ENCODE measurements around the gene SEMA3F.

Gene SEMA3F

DNA sequence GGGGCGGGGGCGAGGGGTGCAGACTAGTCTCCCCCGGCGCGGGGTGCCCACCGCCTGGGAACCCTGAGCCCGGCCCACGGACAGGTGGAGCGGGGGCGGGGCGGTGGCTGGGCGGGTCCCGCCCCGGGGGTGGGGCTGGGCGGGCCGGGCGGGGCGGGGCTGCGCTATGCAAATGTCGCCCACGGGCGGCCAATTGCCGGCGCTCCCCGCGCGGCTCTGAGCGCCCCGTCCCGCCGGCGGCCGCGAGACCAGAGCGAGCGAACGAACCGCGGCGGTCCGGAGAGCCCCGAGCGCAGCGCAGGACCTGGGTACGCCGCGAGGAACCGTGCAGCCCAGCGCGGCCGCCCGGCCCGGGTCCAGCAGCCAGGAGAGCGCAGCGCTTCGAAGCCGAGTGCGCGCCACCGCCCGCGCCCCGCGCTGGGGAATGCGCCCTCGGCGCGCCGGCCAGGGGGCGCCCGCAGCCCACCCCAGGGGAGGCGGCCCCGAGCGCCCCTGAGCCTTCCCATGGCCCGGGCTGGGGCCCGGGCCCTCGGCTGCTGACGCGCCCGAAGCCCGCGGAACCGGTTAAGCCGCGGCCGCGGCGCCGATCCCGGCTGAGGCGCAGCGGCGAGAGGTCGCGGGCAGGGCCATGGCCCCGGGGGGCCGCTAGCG, at the start of gene SEMA3F:
SEMA3F (plus strand) TSS at position 485 of the 651 bp plus-strand sequence. CDS start 4,299 bp downstream, outside the sequence.
- DNase-seq, result peak; percentile 52

- DNase-seq, result no peak
These were observed 43.4 kb upstream of the SEMA3F start for GRCh38 chr3:50111757-50112156.

GRCh38 chr3:50112462-50112861, 42.7 kb upstream of the SEMA3F start:
- DNase-seq, result no peak

- DNase-seq, result no peak
These were observed 38.0 kb upstream of the SEMA3F start for GRCh38 chr3:50117120-50117519.

DNA sequence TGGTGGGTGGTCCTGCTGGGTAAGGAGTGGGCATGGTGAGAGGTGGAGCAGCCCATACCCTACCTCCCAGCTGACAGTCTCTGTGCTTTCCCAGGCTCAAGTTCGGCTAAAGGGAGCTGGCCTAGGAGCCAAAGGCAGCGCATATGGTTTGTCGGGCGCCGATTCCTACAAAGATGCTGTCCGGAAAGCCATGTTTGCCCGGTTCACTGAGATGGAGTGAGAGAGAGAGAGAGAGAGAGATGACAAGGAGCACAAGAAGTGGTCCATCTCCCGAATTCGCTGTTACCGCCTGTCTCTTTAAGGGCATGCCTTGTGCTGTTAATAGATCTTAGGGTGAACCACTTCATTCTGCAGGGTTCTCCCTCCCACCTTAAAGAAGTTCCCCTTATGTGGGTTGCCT, 36.9 kb upstream of the SEMA3F start:
- DNase-seq, result no peak

GRCh38 chr3:50119786-50120185, 35.3 kb upstream of the SEMA3F start:
- no peak for DNase-seq

- DNase-seq, result no peak
These were observed 34.6 kb upstream of the SEMA3F start for GRCh38 chr3:50120364-50121071.

- peak; percentile 68 for DNase-seq
These were observed 33.8 kb upstream of the SEMA3F start for GRCh38 chr3:50121072-50122032.

DNA sequence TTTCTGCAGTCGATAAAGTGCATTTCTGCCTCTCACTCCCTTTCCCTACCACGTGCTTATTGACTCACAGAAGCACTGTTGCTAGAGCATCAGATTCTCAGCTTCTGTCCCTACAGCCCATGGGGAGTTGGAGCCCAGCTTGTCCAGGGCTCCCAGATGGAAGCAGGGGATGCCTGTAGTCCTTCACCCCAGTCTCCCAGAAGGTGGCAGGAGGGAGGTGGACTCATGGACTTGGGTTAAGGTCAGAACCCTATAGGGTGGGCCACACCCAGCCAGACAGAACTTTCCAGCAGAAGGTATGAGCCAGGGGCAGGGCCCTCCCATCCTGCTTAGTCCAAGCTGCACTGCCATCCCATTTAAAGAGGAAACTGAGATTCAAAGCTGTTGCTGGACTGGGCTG, 33.1 kb upstream of the SEMA3F start:
- no peak for DNase-seq

DNA sequence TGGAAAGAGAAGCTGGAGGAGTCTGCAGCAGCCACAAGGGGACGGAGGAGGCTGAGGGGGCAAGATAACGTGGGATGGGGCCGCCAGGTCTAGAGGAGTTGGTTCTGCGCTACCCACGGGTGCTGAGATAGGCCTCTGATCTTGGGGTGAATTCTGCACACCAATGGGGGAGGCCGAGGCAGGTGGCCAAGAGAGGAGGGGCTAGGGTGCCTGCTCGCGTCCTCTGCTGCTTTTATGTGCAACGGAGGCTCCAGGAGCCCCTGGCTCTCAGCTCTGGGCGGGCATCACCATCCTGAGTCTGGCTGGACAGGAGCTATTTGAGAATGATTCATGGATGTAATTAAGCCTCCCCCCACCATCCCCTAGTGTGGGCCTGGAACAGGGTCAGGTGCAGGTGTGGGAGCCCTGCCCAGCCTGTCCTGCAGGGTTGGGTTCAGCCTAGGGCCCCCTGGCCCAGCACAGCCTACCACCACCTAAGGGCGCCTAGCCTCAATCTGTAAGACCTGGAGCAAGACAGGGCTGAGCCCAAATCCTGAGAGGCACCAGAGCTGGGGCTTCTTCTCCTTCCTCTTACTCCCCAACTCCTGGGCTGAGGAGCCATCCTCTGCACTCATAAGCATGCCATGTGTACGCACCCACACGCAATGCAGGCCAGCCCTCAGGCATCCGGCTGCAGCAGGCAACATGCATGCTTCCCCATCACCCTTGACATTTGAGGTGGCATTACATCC, 32.3 kb upstream of the SEMA3F start:
- no peak for DNase-seq

DNA sequence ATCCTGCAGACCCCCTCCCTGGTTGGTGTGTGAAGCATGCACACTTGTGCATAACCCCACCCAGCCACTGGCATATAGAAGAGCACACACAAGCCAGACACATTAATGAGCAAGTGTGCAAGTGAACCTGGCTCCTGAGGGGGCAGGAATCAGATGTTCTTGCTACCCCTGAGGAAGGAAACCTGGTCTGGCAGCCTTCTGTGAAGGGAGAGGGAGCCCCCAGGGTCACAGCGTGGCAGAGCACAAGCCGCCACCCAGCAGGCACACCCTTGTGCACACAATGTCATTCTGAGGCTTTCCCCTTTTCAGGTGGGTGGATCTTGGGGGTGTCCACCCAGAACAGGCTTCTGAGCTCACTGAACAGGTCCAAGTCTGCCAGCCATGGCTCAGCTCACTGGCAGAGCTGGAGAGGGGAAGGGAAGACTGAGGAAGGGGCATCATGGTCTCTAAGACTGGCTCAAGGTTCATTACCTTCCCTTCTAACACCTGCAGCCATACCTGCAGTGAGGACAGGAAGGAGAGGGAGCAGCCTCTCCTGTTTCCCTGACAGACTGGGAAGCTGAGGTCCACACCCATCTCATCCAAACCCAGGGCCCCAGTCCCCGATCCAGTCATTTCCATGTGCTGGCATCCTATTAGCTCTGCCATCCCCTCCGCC, 31.6 kb upstream of the SEMA3F start:
- no peak for DNase-seq

DNA sequence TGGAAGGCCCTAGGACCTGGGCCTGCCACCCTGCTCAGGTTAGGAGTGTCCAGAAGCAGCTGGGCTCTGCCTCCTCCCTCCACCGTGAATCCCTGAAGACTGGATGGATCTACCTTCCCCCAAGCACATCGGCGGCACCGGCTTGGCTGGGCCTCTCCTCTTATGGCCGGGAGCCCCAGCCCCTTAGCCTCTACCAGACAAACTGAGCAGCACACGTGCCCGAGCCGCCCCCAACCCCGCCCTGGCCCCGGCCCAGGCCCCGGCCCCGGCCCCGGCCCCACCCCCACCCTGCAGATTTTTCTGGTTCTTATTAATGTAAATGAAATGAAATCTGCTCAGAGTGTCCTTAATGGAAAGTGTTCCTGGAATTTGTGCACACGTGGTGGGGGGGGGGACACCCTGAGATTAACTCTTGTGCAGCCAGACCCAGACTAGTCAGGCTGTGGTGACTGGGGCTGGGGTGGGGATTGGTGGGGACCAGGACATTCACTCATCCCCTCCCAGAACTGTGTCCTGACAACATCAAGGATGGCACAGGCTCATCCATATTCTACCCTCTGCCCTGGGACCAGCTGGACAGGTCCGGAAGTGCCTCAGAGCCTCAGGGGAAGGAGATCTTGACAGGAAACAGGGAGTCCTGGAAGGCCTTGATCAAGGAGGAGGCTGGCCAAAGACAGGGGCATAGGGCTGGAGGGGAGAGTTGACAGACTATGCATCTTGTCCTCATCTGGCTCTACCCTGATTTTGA, 30.9 kb upstream of the SEMA3F start:
- DNase-seq, result no peak

DNA sequence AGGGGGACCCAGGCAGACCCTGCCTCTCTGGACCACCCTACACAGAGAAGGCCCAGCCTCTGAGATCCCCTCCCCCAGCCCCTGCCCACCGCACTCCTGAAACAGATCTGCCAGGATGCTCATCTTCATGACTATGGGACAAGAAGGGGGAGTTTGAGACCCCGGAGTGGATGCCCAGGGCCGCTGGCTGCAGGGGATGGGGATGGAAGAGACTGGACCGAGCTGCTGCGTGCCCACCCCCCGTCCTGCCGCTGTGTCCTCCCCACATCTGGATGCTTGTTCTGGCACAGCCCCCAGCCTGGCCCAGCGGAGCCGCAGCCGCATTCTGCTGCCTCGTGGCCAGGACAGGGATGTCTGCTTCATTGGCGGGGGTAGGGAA, 30.3 kb upstream of the SEMA3F start:
- DNase-seq, result no peak

DNA sequence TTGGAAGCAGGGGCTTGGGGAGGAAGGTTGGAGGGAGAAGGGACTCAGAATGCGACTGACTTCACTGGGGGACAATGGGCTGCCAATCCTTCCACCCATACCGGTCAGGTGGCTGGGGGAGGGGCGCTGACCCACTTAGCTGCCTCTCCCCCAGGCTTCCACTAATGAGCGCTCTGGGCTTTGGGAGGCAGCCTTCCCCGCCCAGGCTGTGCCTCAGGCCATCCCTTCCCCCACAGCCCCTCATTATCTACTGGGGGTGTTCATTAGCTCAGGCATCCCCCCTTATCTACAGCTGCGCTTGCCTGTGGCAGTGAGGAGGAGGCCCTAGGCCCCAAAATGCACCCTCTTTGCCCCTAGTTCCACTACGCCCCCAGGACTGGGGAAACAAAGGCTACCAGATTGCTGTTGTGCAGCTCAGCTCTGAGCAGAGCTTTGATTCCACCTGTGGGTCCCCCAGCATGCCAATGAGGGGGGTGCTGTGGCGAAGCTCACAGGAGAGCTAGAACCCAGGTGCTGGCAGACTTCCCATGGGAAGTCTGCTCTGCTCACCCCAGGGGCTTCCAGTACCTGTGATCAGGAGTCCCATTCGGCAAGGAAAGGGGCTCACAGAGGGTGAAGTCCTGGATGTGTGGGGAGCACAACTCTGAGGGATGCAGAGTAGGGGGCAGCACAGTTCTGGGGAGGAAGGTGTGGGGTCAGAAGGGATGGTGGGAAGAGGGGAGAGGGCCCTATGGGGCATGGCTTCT, 29.4 kb upstream of the SEMA3F start:
- DNase-seq, result no peak

GRCh38 chr3:50126287-50127211, 28.6 kb upstream of the SEMA3F start:
- no peak for DNase-seq

GRCh38 chr3:50127251-50127691, 27.9 kb upstream of the SEMA3F start:
- DNase-seq, result no peak

- no peak for DNase-seq
These were observed 27.1 kb upstream of the SEMA3F start for GRCh38 chr3:50128001-50128400.

- no peak for DNase-seq
These were observed 24.7 kb upstream of the SEMA3F start for GRCh38 chr3:50130436-50130835.

All from activated gamma-delta T cell treated with Interleukin-2 at 50 U/mL for 16 hours (primary cell).